Activated T-helper 1 cell treated with anti-CD3 and anti-CD28 coated beads, Interleukin-12 subunit alpha, Interleukin-12 subunit beta, Interleukin-2, Interleukin-4 antibody, amounts not matched to agents 30 ng/mL and 10 ng/mL and 1 ng/mL, durations not matched to agents 14 hours and 24 hours and 36 hours (primary cell): Measurements from ENCODE around the gene MAT2A. TPM values are rescaled to one million over a fixed set of nuclear protein-coding genes. Genes with fewer than 3 reads are reported as not detected.

Source experiments
- DNase-seq: peaks from one replicate; pipeline ENCODE4 v3.0.0; 2021; ENCODE audit warnings: low spot score
- H3K27ac Mint-ChIP-seq: one replicate; pipeline ENCODE4 v1.8.0; 2021; ENCODE audit warnings: mild to moderate bottlenecking, mixed read lengths
- H3K27me3 Mint-ChIP-seq: one replicate; pipeline ENCODE4 v1.8.0; 2022; ENCODE audit warnings: mild to moderate bottlenecking, moderate library complexity, mixed read lengths; ENCODE audit not compliant: insufficient read depth
- H3K36me3 Mint-ChIP-seq: one replicate; pipeline ENCODE4 v1.8.0; 2021; ENCODE audit warnings: low read depth, mixed read lengths
- H3K4me1 Mint-ChIP-seq: one replicate; pipeline ENCODE4 v1.8.0; 2021; ENCODE audit warnings: low read depth, mixed read lengths
- H3K4me3 Mint-ChIP-seq: one replicate; pipeline ENCODE4 v1.8.0; 2021; ENCODE audit warnings: mild to moderate bottlenecking, moderate library complexity, mixed read lengths
- H3K9me3 Mint-ChIP-seq: one replicate; pipeline ENCODE4 v1.8.0; 2021; ENCODE audit warnings: mixed read lengths
- intact Hi-C: fragments of 100-400 bp; cut with micrococcal nuclease; formaldehyde crosslinking; loops from one replicate; pipeline ENCODE4 v1.15.1; 2024
- total RNA-seq: library from RNA; stranded (reverse); gene quantifications from 2 replicates; pipeline ENCODE4 v1.2.3, GENCODE V29; 2022

Gene MAT2A
- total RNA-seq, 1 donor from 2014 or later, result 461 TPM

DNA sequence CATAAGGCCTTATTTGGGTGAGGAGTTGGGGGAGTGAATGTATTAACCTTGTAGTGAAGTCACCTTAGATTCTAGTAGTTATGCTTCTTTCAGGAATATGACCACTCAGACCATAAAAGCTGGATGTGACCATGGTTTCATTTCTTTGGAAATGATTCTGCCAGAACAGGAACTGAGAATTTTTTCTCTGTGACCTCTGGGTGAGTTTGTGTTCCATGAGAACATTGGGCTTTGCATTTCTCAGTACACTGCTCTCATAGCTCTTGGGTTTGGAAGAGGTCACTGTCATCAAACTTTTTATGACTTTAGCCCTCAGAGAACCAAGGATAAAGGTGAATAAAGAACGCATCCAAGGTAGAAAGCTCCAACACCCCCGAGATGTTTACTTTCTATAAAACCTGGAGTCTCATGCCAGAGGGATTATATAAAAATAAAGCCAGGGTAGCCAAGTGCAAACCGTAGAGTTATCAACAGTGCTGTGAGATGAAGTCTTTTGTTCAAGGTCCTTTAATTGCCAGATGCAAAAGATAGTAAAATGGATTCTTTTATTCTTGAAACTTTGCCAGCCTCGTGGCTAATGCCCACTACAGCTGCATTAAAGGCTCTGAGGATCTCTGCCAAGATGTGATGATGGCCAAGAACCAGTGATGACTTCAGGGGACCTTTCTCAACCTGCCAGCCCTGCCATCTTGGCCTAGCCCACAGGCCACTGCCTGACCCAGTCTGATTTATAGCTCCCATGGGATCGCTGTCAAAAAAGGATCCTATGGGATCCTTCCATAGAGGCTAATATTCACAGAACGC lies 27.8 kb upstream of the MAT2A start:
- DNase-seq, result no peak
- Mint-ChIP-seq H3K27ac (no peak overlapping the region), H3K9me3 (no peaks in the 10 kb centered on the region), H3K4me1 (no peaks in the 10 kb centered on the region), H3K36me3 (no peaks in the 10 kb centered on the region), H3K27me3 (peaks cover 2% of the 10 kb centered on the region), H3K4me3 (no peak overlapping the region)
- intact Hi-C loops, result no loop called here

- Mint-ChIP-seq H3K36me3 (no peaks in the 10 kb centered on the region), H3K9me3 (no peaks in the 10 kb centered on the region), H3K4me1 (no peaks in the 10 kb centered on the region), H3K27ac (no peak overlapping the region), H3K27me3 (no peaks in the 10 kb centered on the region), H3K4me3 (no peak overlapping the region)
- DNase-seq, result no peak
- intact Hi-C loops, result no loop called here
Observed at GRCh38 chr2:85514323-85514722, 24.6 kb upstream of the MAT2A start.

- H3K9me3 Mint-ChIP-seq, result no peaks in the 10 kb centered on the region
- H3K4me3 Mint-ChIP-seq, result no peak overlapping the region
- H3K27ac Mint-ChIP-seq, result no peak overlapping the region
- DNase-seq, result no peak
- peaks cover 3% of the 10 kb centered on the region for H3K27me3 Mint-ChIP-seq
- no peaks in the 10 kb centered on the region for H3K4me1 Mint-ChIP-seq
- no peaks in the 10 kb centered on the region for H3K36me3 Mint-ChIP-seq
- intact Hi-C loops, result no loop called here
Observed at GRCh38 chr2:85516653-85517389, 22.1 kb upstream of the MAT2A start.

DNA sequence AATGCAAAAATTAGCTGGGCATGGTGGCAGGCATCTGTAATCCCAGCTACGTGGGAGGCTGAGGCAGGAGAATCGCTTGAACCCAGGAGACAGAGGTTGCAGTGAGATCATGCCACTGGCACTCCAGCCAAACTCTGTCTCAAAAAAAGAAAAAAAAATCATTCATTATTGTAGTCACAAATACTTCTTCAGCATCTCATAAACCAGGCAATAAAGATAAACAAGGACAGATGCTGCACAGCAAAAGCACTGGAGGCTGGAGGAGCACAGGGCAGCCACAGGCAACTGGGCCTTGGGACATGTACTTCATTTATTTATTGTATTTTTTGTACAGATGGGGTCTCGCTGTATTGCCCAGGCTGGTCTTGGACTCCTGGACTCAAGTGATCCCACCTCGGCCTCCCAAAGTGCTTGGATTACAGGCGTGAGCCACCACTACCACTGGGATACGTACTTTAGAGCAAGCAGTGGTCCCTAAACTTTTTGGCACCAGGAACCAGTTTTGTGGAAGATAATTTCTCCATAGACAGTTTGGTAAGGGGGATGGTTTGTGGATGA lies 16.8 kb upstream of the MAT2A start:
- no peak for DNase-seq
- H3K36me3 Mint-ChIP-seq, result no peaks in the 10 kb centered on the region
- no peak overlapping the region for H3K4me3 Mint-ChIP-seq
- no peaks in the 10 kb centered on the region for H3K4me1 Mint-ChIP-seq
- H3K27ac Mint-ChIP-seq, result no peak overlapping the region
- intact Hi-C loops, result no loop called here
- H3K9me3 Mint-ChIP-seq, result no peaks in the 10 kb centered on the region
- peaks cover 6% of the 10 kb centered on the region for H3K27me3 Mint-ChIP-seq

GRCh38 chr2:85523062-85523902 lies 15.7 kb upstream of the MAT2A start:
- Mint-ChIP-seq H3K27me3 (peaks cover 15% of the 10 kb centered on the region), H3K4me1 (no peaks in the 10 kb centered on the region), H3K27ac (no peak overlapping the region), H3K4me3 (no peak overlapping the region), H3K9me3 (no peaks in the 10 kb centered on the region), H3K36me3 (no peaks in the 10 kb centered on the region)
- intact Hi-C loops, result no loop called here
- no peak for DNase-seq

GRCh38 chr2:85523903-85524335 lies 15.0 kb upstream of the MAT2A start:
- H3K4me1 Mint-ChIP-seq, result no peaks in the 10 kb centered on the region
- no peak overlapping the region for H3K27ac Mint-ChIP-seq
- H3K36me3 Mint-ChIP-seq, result no peaks in the 10 kb centered on the region
- no peak for DNase-seq
- H3K9me3 Mint-ChIP-seq, result no peaks in the 10 kb centered on the region
- H3K27me3 Mint-ChIP-seq, result peaks cover 18% of the 10 kb centered on the region
- H3K4me3 Mint-ChIP-seq, result no peak overlapping the region
- intact Hi-C loops, result no loop called here

GRCh38 chr2:85524336-85524908 lies 14.5 kb upstream of the MAT2A start:
- intact Hi-C loops, result no loop called here
- Mint-ChIP-seq H3K4me1 (no peaks in the 10 kb centered on the region), H3K4me3 (no peak overlapping the region), H3K27ac (no peak overlapping the region), H3K27me3 (peaks cover 18% of the 10 kb centered on the region), H3K9me3 (no peaks in the 10 kb centered on the region), H3K36me3 (no peaks in the 10 kb centered on the region)
- DNase-seq, result no peak

- Mint-ChIP-seq H3K27me3 (peaks cover 24% of the 10 kb centered on the region), H3K4me1 (no peaks in the 10 kb centered on the region), H3K9me3 (no peaks in the 10 kb centered on the region), H3K36me3 (no peaks in the 10 kb centered on the region), H3K4me3 (no peak overlapping the region), H3K27ac (no peak overlapping the region)
- intact Hi-C loops, result no loop called here
- no peak for DNase-seq
Observed at GRCh38 chr2:85525029-85525428, 13.9 kb upstream of the MAT2A start.

DNA sequence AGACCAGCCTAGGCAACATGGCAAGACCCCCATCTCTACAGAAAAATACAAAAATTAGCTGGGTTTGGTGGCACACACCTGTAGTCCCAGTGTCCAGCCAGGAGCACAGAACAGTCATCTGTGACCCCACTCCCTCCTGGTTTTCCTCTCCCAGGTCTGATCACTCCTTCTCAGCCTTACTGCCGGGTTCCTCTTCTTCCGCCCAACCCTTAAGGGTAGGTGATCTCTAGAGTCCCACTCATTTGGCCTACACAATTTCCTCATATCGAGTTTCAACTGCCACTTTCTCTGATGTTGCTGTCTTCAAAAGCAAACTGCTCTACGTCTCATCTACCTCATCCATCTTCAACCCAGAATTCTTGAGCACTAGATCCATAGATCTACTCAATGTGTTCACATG lies 13.4 kb upstream of the MAT2A start:
- Mint-ChIP-seq H3K27ac (no peak overlapping the region), H3K4me3 (no peak overlapping the region), H3K36me3 (no peaks in the 10 kb centered on the region), H3K27me3 (peaks cover 24% of the 10 kb centered on the region), H3K4me1 (no peaks in the 10 kb centered on the region), H3K9me3 (no peaks in the 10 kb centered on the region)
- intact Hi-C loops, result no loop called here
- DNase-seq, result no peak

- intact Hi-C loops, result no loop called here
- Mint-ChIP-seq H3K36me3 (no peaks in the 10 kb centered on the region), H3K4me3 (no peak overlapping the region), H3K4me1 (no peaks in the 10 kb centered on the region), H3K27ac (no peak overlapping the region), H3K27me3 (peaks cover 22% of the 10 kb centered on the region), H3K9me3 (no peaks in the 10 kb centered on the region)
- DNase-seq, result no peak
Observed at GRCh38 chr2:85527787-85528186, 11.2 kb upstream of the MAT2A start.

DNA sequence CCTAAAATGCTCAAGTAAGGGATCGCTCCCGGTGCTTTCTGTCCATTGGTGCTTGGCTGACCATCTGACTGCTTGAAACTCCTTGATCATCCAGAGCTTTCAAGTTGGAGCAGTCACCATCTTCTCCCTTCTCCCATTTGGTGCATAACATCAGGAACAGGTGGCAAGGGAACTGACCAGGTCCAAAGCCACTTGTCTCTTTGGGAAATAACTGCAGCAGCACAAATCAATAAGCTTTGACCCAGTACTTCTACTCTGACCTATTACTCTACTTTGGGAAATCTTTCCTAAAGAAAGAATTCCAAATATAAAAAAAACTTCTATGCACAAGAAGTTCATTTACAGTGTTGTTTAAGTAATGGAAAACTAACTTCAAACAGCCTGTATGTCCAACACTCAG lies 10.6 kb upstream of the MAT2A start:
- Mint-ChIP-seq H3K27ac (no peak overlapping the region), H3K4me3 (no peak overlapping the region), H3K36me3 (no peaks in the 10 kb centered on the region), H3K27me3 (peaks cover 22% of the 10 kb centered on the region), H3K4me1 (no peaks in the 10 kb centered on the region), H3K9me3 (no peaks in the 10 kb centered on the region)
- intact Hi-C loops, result no loop called here
- DNase-seq, result no peak

DNA sequence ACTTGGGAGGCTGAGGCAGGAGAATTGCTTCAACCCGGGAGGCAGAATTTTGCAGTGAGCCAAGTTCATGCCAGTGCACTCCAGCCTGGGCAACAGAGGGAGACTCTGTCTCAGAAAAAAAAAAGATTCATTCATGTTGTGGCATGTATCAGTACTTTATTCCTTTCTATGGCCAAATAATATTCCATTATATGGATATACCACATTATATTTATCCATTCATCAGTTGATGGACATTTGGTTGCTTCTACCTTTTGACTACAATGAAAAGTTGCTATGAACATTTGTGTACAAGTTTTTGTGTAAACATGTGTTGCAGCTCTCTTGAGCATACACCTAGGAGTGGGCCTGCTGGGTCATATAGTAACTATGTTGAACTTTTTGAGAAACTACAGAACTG lies 9.2 kb upstream of the MAT2A start:
- intact Hi-C loops, result no loop called here
- no peaks in the 10 kb centered on the region for H3K9me3 Mint-ChIP-seq

More for the DNA sequence above, 9.2 kb upstream of the MAT2A start:
- Mint-ChIP-seq H3K36me3 (no peaks in the 10 kb centered on the region), H3K27me3 (peaks cover 22% of the 10 kb centered on the region), H3K4me3 (no peak overlapping the region), H3K4me1 (no peaks in the 10 kb centered on the region), H3K27ac (no peak overlapping the region)
- DNase-seq, result no peak
